Measurements from ENCODE around the gene APP. TPM values are rescaled to one million over a fixed set of nuclear protein-coding genes. Genes with fewer than 3 reads are reported as not detected.

The APP gene
- total RNA-seq (100 to 1,000 TPM; 410 to 414 TPM), polyA plus RNA-seq (100 to 1,000 TPM in 1 of 2 donors, 10 to 100 TPM in 1; 86.9 to 324 TPM)
- long read RNA-seq, donor 1, transcript APP-201 (18 exons, 3,467 nt): major isoform, 71 of 228 reads
- long read RNA-seq, donor 1, transcript APP-202 (16 exons, 3,355 nt): minor isoform, 5 of 228 reads
- long read RNA-seq, donor 1, transcript APP-204 (17 exons, 3,543 nt): minor isoform, 59 of 228 reads
- long read RNA-seq, donor 1, transcript APP-213 (3 exons, 816 nt): minor isoform, 9 of 228 reads
- long read RNA-seq, donor 1, partial matches to known transcripts: 77 of 228 reads
- long read RNA-seq, donor 1, other reads (novel, unspliced or antisense): 5 of 228 reads
- long read RNA-seq, donor 2, transcript APP-204 (17 exons, 3,543 nt): minor isoform, 5 of 39 reads
- long read RNA-seq, donor 2, transcript APP-201 (18 exons, 3,467 nt): major isoform, 11 of 39 reads
- long read RNA-seq, donor 2, partial matches to known transcripts: 21 of 39 reads
- long read RNA-seq, donor 2, other reads (novel, unspliced or antisense): 0 of 39 reads
- long read RNA-seq, donor 3, transcript APP-201 (18 exons, 3,467 nt): major isoform, 26 of 68 reads
- long read RNA-seq, donor 3, transcript APP-204 (17 exons, 3,543 nt): minor isoform, 24 of 68 reads
- long read RNA-seq, donor 3, partial matches to known transcripts: 13 of 68 reads
- long read RNA-seq, donor 3, other reads (novel, unspliced or antisense): 0 of 68 reads
- long read RNA-seq, donor 4, transcript APP-204 (17 exons, 3,543 nt): major isoform, 10 of 53 reads
- long read RNA-seq, donor 4, transcript APP-201 (18 exons, 3,467 nt): minor isoform, 5 of 53 reads
- long read RNA-seq, donor 4, partial matches to known transcripts: 33 of 53 reads
- long read RNA-seq, donor 4, other reads (novel, unspliced or antisense): 0 of 53 reads
- long read RNA-seq, donor 5, transcript APP-201 (18 exons, 3,467 nt): major isoform, 61 of 203 reads
- long read RNA-seq, donor 5, transcript APP-204 (17 exons, 3,543 nt): minor isoform, 44 of 203 reads
- long read RNA-seq, donor 5, transcript APP-213 (3 exons, 816 nt): minor isoform, 10 of 203 reads
- long read RNA-seq, donor 5, partial matches to known transcripts: 83 of 203 reads
- long read RNA-seq, donor 5, other reads (novel, unspliced or antisense): 0 of 203 reads

- Histone ChIP-seq H3K9me3 (ENCODE audit: control insufficient read depth in 4 of 4, insufficient read depth in 3 of 4, low read length in 3 of 4) (no peaks in the 10 kb centered on the region), H3K27me3 (ENCODE audit: control insufficient read depth in 3 of 3, insufficient read depth in 3 of 3, low read length in 2 of 3) (no peaks in the 10 kb centered on the region), H3K9ac (ENCODE audit: insufficient read depth in 1 of 2, low read length in 2 of 2) (peak within 1 kb of the TSS; percentile 85 to 88), H3K4me1 (ENCODE audit: control insufficient read depth in 5 of 5, insufficient read depth in 5 of 5, low read length in 5 of 5) (peaks cover 3 to 29% (median 6%) of the 10 kb centered on the region in 5 donors), H3K36me3 (ENCODE audit: control insufficient read depth in 4 of 4, insufficient read depth in 4 of 4, low read length in 4 of 4) (no peaks in the 10 kb centered on the region), H3K27ac (ENCODE audit: low read depth in 1 of 2, low read length in 1 of 2) (peak within 1 kb of the TSS; percentile 84 to 86), H3K4me3 (peak within 1 kb of the TSS; percentile 98)
- WGBS, 2 donors: 1% methylated on average over 68 to 88 of the region's 88 CpGs
- TF ChIP-seq CTCF (IDR thresholded peaks at IDR 0.05; ENCODE audit: control extremely low read depth, extremely low read depth): peak; percentile 69
- DNase-seq (peak; percentile 86 to 92 (median 86)), ATAC-seq (ENCODE audit: insufficient read depth, low FRiP score) (peak; percentile 93)
Observed at GRCh38 chr21:26170471-26171257, at the start of gene APP. Gene APP, minus strand, starts transcription at chr21:26170770. Its CDS starts 150 bp downstream, at chr21:26170620.

GRCh38 chr21:26212220-26212619 is 41.6 kb upstream of the APP start:
- H3K27ac ChIP-seq (ENCODE audit: low read depth in 1 of 2, low read length in 1 of 2): no peak overlapping the region
- ATAC-seq (ENCODE audit: insufficient read depth, low FRiP score): no peak
- no peaks in the 10 kb centered on the region for H3K9me3 ChIP-seq (ENCODE audit: control insufficient read depth in 4 of 4, insufficient read depth in 3 of 4, low read length in 3 of 4)
- 78 to 86% methylated on average over 9 of the region's 9 CpGs for WGBS, 2 donors
- no peak overlapping the region for H3K4me3 ChIP-seq
- no peak overlapping the region for H3K9ac ChIP-seq (ENCODE audit: insufficient read depth in 1 of 2, low read length in 2 of 2)
- TF ChIP-seq CTCF (IDR thresholded peaks at IDR 0.05; ENCODE audit: control extremely low read depth, extremely low read depth): no peak
- no peaks in the 10 kb centered on the region for H3K36me3 ChIP-seq (ENCODE audit: control insufficient read depth in 4 of 4, insufficient read depth in 4 of 4, low read length in 4 of 4)
- no peaks in the 10 kb centered on the region for H3K27me3 ChIP-seq (ENCODE audit: control insufficient read depth in 3 of 3, insufficient read depth in 3 of 3, low read length in 2 of 3)
- no peak for DNase-seq
- no peaks in the 10 kb centered on the region for H3K4me1 ChIP-seq (ENCODE audit: control insufficient read depth in 5 of 5, insufficient read depth in 5 of 5, low read length in 5 of 5)

- DNase-seq (no peak), ATAC-seq (ENCODE audit: insufficient read depth, low FRiP score) (no peak)
- H3K36me3 ChIP-seq (ENCODE audit: control insufficient read depth in 4 of 4, insufficient read depth in 4 of 4, low read length in 4 of 4): no peaks in the 10 kb centered on the region
- no peaks in the 10 kb centered on the region for H3K27me3 ChIP-seq (ENCODE audit: control insufficient read depth in 3 of 3, insufficient read depth in 3 of 3, low read length in 2 of 3)
- H3K4me1 ChIP-seq (ENCODE audit: control insufficient read depth in 5 of 5, insufficient read depth in 5 of 5, low read length in 5 of 5): no peaks in the 10 kb centered on the region
- TF ChIP-seq CTCF (IDR thresholded peaks at IDR 0.05; ENCODE audit: control extremely low read depth, extremely low read depth): no peak
- no peak overlapping the region for H3K9ac ChIP-seq (ENCODE audit: insufficient read depth in 1 of 2, low read length in 2 of 2)
- WGBS, 2 donors: 79 to 87% methylated on average over 3 of the region's 3 CpGs
- no peaks in the 10 kb centered on the region for H3K9me3 ChIP-seq (ENCODE audit: control insufficient read depth in 4 of 4, insufficient read depth in 3 of 4, low read length in 3 of 4)
- no peak overlapping the region for H3K27ac ChIP-seq (ENCODE audit: low read depth in 1 of 2, low read length in 1 of 2)
- H3K4me3 ChIP-seq: no peak overlapping the region
Observed at GRCh38 chr21:26210614-26211013, 40.0 kb upstream of the APP start.

All from lung (tissue), 16 donors.